Activated T-cell treated with anti-CD3 and anti-CD28 coated beads, Interleukin-2, amount 50 U/mL, for 48 hours (primary cell): Measurements from ENCODE around the gene TUSC2.
"Not testable (repeated sequence)": the region's sequence is repeated elsewhere in the genome, so short reads cannot be mapped to it uniquely, and the experiment has no call there.

ENCODE experiments used
- DNase-seq, 2 experiments: peaks; one replicate each; pipeline ENCODE4 v3.0.0-alpha.2; 2020

Gene TUSC2

DNA sequence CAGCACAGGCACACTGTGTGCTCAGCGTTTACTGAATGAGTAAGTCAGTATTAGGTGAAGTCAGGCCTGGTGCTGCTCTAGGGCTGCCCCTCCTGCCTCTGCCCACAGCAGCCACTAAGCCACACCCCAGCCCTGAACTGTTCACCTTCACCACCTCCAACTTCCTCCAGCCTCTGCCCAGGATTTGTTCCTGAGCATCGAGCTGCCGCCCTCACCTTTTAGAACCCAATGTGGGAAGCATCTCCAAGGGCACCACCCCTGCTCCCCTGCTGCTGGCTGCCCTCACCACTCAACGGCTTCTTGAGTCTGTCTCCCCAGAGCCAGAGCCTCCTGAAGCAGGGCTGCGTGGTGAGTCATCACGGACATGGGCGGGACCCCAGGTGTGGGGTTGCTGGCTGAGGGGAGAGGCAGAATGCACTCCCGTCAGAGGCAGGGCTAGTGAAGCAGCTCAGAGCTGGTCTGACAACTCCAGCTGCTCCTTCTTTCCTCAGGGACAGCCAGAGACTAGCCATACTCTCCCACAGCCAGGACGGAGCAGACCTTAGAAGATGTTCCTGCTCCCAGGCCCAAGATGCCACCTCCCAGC is 11.3 kb downstream of the TUSC2 start:
- DNase-seq = peak; percentile 62 to 68

DNA sequence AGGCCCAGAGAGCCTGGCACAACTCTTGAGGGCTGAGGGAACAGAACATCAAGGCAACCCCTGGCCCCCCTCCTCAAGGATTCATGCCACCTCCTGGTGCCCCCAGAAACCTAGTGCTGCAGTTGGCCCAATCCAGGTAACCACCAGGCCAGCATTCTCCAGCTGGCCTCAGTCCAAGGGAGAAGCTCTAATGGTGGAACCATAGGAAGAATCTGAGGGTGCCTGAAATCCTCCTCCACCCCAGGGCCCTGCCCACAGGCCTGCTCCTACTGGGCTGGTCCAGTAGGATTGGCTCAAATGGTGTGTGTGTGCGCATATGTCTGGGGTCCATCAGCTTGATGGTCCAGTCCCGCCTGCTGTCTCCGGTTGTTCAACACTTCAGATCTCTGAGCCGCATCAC is 13.2 kb downstream of the TUSC2 start:
- no peak for DNase-seq

- no peak for DNase-seq
These were observed 13.7 kb downstream of the TUSC2 start for GRCh38 chr3:50314342-50314741.

DNA sequence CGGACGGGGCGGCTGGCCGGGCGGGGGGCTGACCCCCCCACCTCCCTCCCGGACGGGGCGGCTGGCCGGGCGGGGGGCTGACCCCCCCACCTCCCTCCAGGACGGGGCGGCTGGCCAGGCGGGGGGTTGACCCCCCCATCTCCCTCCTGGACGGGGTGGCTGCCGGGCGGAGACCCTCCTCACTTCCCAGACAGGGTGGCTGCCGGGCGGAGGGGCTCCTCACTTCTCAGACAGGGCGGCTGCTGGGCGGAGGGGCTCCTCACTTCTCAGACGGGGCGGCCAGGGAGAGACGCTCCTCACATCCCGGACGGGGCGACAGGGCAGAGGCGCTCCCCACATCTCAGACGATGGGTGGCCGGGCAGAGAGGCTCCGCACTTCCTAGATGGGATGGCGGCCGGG is 16.0 kb downstream of the TUSC2 start:
- DNase-seq = not testable (repeated sequence)

DNA sequence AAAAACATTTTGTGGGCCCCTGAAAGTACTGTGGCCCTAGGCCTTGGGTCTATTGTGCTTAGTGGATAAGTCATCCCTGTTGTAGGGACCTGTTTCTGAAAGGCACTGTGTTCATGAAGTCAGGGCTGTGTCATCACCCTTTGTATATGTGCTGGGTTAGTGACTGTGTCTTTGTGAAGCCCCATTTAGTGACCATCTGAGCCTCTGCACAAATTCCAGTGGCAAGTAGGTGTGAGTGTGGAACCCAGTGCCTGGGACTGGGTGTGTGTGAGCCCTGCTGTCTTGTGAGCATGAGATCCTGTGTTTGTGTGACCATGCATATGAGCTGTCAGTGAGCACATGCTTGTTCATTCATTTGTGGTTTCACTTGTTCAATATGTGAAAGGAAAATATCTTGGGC is 23.4 kb downstream of the TUSC2 start:
- DNase-seq = peak in 1 of 2 experiments; percentile 47

- no peak for DNase-seq
These were observed 24.8 kb downstream of the TUSC2 start, which contains the start of gene HYAL1 for GRCh38 chr3:50303013-50303815. Gene HYAL1 (minus strand): TSS chr3:50303574. CDS start chr3:50302956, 618 bp downstream.

GRCh38 chr3:50302095-50303012 is 25.7 kb downstream of the TUSC2 start:
- DNase-seq = no peak

DNA sequence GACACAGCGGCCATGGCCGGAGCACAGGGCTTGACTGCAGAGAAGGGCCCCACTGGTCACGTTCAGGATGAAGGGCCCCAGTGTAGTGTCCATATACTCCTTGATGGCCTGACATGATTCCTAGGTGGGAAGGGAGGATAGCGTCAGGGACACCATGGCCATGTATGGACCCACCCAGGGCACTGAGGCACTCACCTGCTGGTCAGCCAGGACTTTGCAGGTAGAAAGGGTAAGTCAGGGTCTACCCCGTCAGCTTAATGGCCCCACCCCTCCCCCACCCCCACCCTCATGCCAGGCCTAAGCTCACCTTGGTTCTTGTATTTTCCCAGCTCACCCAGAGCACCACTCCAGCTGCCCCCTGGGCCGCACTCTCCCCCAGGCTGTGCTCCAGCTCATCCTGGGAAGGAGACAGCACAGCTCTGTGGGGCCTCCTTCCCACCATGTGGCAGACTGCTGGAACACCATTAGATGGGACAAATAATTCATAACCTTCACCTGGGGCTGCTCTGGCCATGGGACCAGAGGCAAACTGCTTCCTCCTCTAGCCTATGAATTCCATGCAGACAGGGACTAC is 27.3 kb downstream of the TUSC2 start:
- DNase-seq = no peak

GRCh38 chr3:50299929-50300680 is 27.9 kb downstream of the TUSC2 start:
- DNase-seq = no peak

DNA sequence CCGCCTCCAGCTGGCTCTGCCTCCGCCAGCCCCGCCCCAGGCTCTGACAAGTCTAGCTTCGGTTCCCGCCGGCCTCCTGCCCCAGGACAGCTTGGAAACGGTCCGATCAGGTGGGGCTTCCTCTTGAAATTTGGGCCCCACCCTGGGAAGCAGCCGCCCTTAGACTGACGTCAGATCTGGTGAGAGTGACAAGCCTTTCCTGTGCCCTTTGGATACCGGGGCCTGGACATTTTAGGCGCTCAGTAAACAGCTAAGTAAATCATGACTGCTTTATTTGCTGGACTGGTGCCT is 28.4 kb downstream of the TUSC2 start:
- no peak for DNase-seq

- peak; percentile 100 for DNase-seq
These were observed 29.0 kb downstream of the TUSC2 start, which contains the start of the genes HYAL3 and NAA80 for GRCh38 chr3:50298836-50299637. Gene HYAL3 (minus strand): TSS chr3:50299405. CDS start chr3:50295602, 3,803 bp downstream. Gene NAA80 (minus strand): TSS chr3:50299405. CDS start chr3:50297463, 1,942 bp downstream.

DNA sequence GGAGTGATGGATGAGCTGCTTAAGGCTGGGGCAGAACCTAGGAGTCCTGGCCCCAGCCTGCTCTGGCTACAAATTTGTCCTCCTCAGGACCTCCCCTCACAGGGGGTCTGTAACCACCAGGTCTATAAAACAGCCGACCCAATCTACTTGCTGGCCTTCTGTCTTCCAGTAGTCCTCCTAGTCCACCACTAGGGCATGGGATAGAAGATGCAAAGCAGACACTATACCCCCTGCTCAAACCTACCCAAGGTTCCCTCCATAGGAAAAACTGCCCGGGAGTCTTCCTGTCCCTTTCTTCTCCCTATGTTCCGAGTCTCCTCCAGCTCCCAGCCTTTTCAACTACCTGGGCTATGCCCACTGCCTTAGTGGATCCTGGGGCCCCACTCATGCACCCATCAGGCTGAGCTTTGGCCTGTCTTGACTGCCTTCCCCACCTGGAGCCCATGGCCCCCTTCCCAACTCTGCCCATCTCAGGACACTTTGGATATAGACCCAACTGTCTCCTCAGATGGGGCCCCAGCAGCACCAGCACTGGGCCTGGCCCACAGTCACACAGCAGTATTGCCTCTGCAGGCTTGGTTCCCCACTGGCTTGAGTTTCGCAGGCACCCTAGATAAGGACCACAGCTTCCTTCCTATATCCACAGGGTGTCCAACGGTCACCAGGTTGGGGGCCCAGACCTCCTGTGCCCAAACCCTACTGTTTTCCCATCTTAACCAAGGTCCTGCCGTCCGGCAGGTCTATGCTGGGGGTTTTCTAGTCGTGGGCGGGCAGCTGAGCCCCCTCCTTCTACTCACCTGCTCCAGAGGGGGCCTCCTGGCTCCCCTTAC is 29.9 kb downstream of the TUSC2 start:
- no peak for DNase-seq

DNA sequence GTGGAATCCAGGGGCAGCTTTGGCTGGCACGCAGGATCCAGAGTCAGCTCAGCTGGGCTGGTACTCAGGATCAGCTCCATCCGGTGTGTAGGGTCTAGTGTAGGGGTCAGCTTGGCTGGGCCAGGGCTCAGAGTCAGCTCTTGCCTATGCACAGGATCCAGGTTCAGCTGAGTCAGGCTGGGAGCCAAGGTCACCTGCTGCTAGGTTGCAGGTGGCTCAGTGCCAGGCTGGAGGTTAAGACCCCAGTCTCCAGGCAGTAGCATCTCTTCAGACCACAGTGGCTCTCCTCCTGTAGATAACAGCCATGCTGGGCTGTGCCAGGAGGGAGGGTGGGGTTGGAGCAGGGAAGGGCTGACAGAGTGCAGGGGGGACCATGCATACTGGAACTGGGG is 30.6 kb downstream of the TUSC2 start:
- no peak for DNase-seq

DNA sequence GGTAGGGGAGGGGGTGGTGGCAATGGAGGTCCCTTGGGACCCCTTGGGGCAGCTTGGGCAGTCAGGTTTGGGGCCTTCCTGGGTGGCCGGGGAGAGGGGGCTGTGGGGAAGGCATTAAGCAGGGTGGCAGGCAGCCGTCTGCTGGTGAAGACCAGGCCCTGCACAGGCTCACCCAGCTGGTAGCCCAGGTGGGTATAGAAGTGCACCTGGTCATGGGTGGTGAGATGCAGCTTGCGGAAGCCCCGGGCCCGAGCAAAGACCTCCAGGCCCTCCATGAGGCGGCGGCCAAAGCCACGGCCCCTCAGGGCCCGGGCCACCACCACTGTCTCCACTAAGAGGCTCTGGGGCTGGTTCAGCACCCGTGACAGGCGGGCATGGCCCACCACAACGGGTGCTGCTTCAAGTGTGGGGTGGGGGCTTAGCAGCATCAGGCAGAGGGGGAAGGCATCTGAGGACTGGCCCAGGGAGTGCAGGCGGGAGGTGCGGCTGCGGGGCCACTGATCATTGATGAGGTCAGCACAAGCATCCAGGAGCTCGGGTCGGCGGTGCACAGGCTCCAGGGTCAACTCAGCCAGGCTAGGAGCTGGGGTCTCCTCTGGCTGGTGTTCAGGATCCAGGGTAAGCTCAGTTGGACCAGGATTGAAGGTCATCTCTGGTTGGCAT is 31.2 kb downstream of the TUSC2 start:
- no peak for DNase-seq

DNA sequence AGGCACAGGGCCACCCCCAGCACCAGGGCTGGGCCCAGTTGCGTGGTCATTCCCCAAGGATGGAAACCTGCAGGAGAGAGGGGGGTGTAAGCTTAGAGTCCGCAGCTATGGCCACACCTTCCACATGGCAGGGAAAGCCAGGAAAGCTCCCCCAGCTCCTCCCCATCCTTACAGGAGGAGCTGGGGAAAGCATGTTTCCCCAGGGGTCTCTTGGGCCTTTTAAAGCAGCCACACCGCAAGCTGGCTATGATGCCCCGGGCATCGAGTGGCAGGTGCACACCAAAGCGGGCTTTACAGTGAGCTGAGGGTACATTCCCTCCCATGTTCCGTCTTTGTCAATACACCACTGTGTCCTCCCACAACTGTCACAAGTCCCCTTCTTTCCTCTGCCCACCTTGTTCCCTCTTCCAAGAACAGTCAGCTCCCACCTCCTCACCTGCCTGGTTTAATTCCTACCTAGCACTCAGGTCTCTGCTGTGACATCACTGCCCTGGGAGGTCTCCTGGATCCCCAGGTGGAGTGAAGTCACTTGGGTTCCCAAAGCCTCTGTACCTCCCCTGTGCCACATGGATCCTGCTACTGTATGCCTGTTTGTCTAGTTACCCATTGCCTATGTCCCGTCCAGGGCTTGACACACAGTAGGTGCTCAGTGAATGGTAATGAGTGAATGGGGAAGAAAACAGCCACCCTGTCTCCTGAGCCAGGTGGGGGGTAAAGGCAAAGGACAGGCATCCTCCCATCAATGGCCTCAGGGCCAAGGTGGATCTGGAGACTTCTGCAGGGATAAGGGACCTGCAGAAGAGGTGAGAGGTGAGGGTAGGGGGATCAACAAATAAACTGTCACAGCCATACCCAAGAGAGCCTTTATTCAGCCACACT is 32.2 kb downstream of the TUSC2 start:
- no peak for DNase-seq

DNA sequence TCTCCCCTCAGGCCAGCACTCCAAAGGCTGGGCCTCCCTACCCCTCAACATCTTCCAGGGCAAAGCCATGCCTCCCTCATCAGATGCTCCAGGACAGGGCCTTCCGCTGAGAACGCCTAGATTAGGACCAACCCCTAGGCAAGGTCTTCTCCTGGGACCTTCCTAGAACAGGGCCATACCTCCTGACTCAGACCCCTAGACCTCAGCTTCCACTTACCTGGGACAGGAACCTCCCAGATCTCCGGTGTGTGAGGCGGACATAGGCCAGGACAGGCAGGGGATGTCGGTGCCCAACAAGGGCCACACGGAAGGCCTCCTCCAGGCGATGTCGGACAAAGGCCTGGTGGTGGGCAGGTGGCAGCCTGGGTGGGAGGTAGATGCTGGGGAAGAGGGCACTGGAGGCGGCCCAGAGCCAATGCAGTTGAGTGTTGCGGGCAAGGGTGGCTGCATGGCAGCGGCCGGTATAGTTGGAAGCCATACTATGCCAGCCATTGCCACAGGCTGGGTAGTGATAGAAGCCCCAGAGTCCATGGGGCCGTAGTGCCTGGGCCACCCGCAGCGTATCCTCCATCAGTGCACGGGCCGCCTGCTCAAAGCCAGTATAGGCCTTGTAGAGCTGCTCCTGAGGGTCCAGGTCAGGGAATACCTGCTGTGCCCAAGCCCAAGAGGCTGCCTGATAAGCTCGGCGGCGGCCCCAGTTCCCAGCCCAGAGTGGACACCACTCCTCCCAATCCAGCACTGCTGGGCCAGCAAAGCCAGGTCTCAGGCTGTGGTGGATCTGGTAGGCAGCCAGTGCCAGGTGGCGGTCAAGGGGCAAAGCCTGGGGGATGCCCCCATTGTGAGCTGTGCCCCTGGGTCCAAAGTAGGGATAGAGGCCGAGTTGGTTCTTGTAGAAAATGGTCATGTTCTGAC is 33.3 kb downstream of the TUSC2 start:
- DNase-seq = no peak

DNA sequence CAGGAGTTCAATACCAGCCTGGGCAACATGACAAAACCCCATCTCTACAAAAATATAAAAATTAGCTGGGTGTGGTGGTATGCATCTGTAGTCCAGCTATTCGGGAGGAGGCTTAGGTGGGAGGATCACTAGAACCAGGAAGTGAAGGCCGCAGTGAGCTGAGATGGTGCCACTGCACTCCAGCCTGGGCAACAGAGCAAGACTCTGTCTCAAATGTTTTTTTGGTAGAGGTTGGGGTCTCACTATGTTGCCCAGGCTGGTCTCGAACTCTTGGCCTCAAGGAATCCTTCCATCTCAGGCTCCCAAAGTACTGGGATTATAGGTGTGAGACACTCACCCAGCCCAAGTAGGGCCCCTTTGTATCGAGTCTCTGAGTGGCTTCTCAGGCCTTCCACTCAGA is 33.9 kb downstream of the TUSC2 start:
- no peak for DNase-seq
